ENCODE measurements around the gene NCKAP5.
"Not testable (repeated sequence)": the region's sequence is repeated elsewhere in the genome, so short reads cannot be mapped to it uniquely, and the experiment has no call there.

The NCKAP5 gene

DNA sequence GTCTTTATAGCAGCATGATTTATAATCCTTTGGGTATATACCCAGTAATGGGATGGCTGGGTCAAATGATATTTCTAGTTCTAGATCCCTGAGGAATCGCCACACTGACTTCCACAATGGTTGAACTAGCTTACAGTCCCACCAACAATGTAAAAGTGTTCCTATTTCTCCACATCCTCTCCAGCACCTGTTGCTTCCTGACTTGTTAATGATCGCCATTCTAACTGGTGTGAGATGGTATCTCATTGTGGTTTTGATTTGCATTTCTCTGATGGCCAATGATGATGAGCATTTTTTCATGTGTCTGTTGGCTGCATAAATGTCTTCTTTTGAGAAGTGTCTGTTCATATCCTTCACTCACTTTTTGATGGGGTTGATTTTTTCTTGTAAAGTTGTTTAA is 868.5 kb downstream of the NCKAP5 start:
- H3K4ac ChIP-seq (ENCODE audit: low read depth, low read length); H3K4me3 ChIP-seq (ENCODE audit: low read depth, low read length); H3K27ac ChIP-seq (ENCODE audit: low read depth, low read length); H2BK12ac ChIP-seq (ENCODE audit: low read length); H3K79me2 ChIP-seq (ENCODE audit: control insufficient read depth, insufficient read depth, low read length, poor library complexity); H4K12ac ChIP-seq (ENCODE audit: low read depth, low read length); H2BK120ac ChIP-seq (ENCODE audit: insufficient read depth, low read length, poor library complexity); H3K79me1 ChIP-seq (ENCODE audit: low read length); H3K18ac ChIP-seq (ENCODE audit: low read length); DNase-seq; H3K4me2 ChIP-seq (ENCODE audit: low read length); H2BK5ac ChIP-seq (ENCODE audit: low read depth, low read length, poor library complexity); H2AK5ac ChIP-seq (ENCODE audit: low read length); H3K14ac ChIP-seq (ENCODE audit: low read length); H3K36me3 ChIP-seq (ENCODE audit: control insufficient read depth in 1 of 2, insufficient read depth in 2 of 2, low read length in 2 of 2); H2AFZ ChIP-seq (ENCODE audit: insufficient read depth, low read length, poor library complexity); H3K9me3 ChIP-seq (ENCODE audit: insufficient read depth, low read depth, low read length); H4K91ac ChIP-seq (ENCODE audit: low read depth, low read length); H3K4me1 ChIP-seq (ENCODE audit: control insufficient read depth in 1 of 2, insufficient read depth in 2 of 2, low read length in 2 of 2); H3K23ac ChIP-seq (ENCODE audit: low read length); H4K8ac ChIP-seq (ENCODE audit: low read depth, low read length); H3K27me3 ChIP-seq (ENCODE audit: insufficient read depth, low read length); H3K9ac ChIP-seq (ENCODE audit: low read length): not testable (repeated sequence)
- WGBS (ENCODE audit: extremely low coverage, insufficient coverage, insufficient read length), result no CpG with 5 or more reads among the region's 2 CpGs

DNA sequence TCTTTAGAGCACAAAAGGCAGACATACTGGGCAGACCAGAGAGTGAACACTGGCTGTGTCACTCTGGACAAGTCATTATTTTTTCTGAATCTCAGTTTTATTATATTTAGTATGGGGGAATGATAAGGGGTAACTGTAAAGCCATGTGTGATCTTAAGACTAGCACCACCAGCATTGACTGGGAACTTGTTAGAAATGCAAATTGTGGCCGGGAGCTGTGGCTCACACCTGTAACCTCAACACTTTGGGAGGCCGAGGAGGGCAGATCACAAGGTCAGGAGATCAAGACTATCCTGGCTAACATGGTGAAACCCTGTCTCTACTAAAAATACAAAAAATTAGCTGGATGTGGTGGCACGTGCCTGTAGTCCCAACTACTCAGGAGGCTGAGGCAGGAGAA is 869.9 kb downstream of the NCKAP5 start:
- H3K9ac ChIP-seq (ENCODE audit: low read length); H2BK120ac ChIP-seq (ENCODE audit: insufficient read depth, low read length, poor library complexity); H3K14ac ChIP-seq (ENCODE audit: low read length); H4K91ac ChIP-seq (ENCODE audit: low read depth, low read length); H3K4me1 ChIP-seq (ENCODE audit: control insufficient read depth in 1 of 2, insufficient read depth in 2 of 2, low read length in 2 of 2); H3K9me3 ChIP-seq (ENCODE audit: insufficient read depth, low read depth, low read length); H3K79me2 ChIP-seq (ENCODE audit: control insufficient read depth, insufficient read depth, low read length, poor library complexity); H3K27me3 ChIP-seq (ENCODE audit: insufficient read depth, low read length); H3K23ac ChIP-seq (ENCODE audit: low read length); H3K4ac ChIP-seq (ENCODE audit: low read depth, low read length); H2BK5ac ChIP-seq (ENCODE audit: low read depth, low read length, poor library complexity); H3K79me1 ChIP-seq (ENCODE audit: low read length); H3K36me3 ChIP-seq (ENCODE audit: control insufficient read depth in 1 of 2, insufficient read depth in 2 of 2, low read length in 2 of 2); H4K12ac ChIP-seq (ENCODE audit: low read depth, low read length); H2AFZ ChIP-seq (ENCODE audit: insufficient read depth, low read length, poor library complexity); H3K18ac ChIP-seq (ENCODE audit: low read length); H4K8ac ChIP-seq (ENCODE audit: low read depth, low read length); H3K4me3 ChIP-seq (ENCODE audit: low read depth, low read length); H2BK12ac ChIP-seq (ENCODE audit: low read length); DNase-seq; H2AK5ac ChIP-seq (ENCODE audit: low read length); H3K27ac ChIP-seq (ENCODE audit: low read depth, low read length); H3K4me2 ChIP-seq (ENCODE audit: low read length): not testable (repeated sequence)
- WGBS (ENCODE audit: extremely low coverage, insufficient coverage, insufficient read length), result no CpG with 5 or more reads among the region's 3 CpGs

DNA sequence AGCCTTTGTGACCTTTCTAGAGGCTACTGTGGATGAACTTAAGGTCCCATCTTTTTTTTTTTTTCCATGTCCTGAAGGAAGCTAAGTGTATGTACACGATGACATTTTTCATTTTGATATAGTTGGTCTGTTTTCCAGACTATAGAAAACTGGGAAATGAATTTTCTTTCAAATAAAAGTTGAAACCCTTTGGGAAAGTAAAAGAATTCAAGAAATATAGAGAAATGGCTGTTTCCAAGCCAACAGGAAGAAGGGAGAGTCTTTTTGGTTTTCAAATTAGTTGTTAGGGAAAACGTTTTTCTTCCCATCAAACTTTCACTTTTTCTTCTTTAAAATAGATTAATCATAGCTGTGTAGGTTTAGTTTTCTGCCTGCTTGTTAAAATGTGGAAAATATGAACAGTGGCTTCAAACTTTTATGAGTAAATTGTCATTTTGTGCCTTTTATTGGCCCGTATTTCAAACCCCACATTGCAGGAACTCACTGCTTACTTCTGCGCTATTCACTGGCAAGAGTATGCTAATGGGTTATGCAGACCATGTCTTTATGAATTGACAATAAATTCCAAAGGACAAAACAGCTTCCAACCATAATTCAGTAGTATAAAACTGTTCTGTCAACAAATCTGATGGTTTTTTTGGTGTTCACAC is 870.6 kb downstream of the NCKAP5 start:
- no peak overlapping the region for H3K27ac ChIP-seq (ENCODE audit: low read depth, low read length)
- no peak overlapping the region for H3K14ac ChIP-seq (ENCODE audit: low read length)
- H3K4me2 ChIP-seq (ENCODE audit: low read length), result no peak overlapping the region
- WGBS (ENCODE audit: extremely low coverage, insufficient coverage, insufficient read length), result no CpG with 5 or more reads among the region's 4 CpGs
- no peaks in the 10 kb centered on the region for H3K36me3 ChIP-seq (ENCODE audit: control insufficient read depth in 1 of 2, insufficient read depth in 2 of 2, low read length in 2 of 2)
- H2BK5ac ChIP-seq (ENCODE audit: low read depth, low read length, poor library complexity), result no peak overlapping the region
- no peak overlapping the region for H2BK120ac ChIP-seq (ENCODE audit: insufficient read depth, low read length, poor library complexity)
- H3K23ac ChIP-seq (ENCODE audit: low read length), result no peak overlapping the region
- no peak overlapping the region for H2BK12ac ChIP-seq (ENCODE audit: low read length)
- no peak overlapping the region for H4K91ac ChIP-seq (ENCODE audit: low read depth, low read length)
- H3K27me3 ChIP-seq (ENCODE audit: insufficient read depth, low read length), result no peaks in the 10 kb centered on the region
- DNase-seq, result no peak
- no peak overlapping the region for H3K9ac ChIP-seq (ENCODE audit: low read length)
- H4K8ac ChIP-seq (ENCODE audit: low read depth, low read length), result no peak overlapping the region
- no peak overlapping the region for H3K4ac ChIP-seq (ENCODE audit: low read depth, low read length)
- no peak overlapping the region for H3K4me3 ChIP-seq (ENCODE audit: low read depth, low read length)
- H4K12ac ChIP-seq (ENCODE audit: low read depth, low read length), result no peak overlapping the region
- no peaks in the 10 kb centered on the region for H3K79me1 ChIP-seq (ENCODE audit: low read length)
- no peak overlapping the region for H2AK5ac ChIP-seq (ENCODE audit: low read length)
- no peak overlapping the region for H3K18ac ChIP-seq (ENCODE audit: low read length)
- no peaks in the 10 kb centered on the region for H3K79me2 ChIP-seq (ENCODE audit: control insufficient read depth, insufficient read depth, low read length, poor library complexity)
- no peaks in the 10 kb centered on the region for H3K9me3 ChIP-seq (ENCODE audit: insufficient read depth, low read depth, low read length)
- H2AFZ ChIP-seq (ENCODE audit: insufficient read depth, low read length, poor library complexity), result no peak overlapping the region
- no peaks in the 10 kb centered on the region for H3K4me1 ChIP-seq (ENCODE audit: control insufficient read depth in 1 of 2, insufficient read depth in 2 of 2, low read length in 2 of 2)

DNA sequence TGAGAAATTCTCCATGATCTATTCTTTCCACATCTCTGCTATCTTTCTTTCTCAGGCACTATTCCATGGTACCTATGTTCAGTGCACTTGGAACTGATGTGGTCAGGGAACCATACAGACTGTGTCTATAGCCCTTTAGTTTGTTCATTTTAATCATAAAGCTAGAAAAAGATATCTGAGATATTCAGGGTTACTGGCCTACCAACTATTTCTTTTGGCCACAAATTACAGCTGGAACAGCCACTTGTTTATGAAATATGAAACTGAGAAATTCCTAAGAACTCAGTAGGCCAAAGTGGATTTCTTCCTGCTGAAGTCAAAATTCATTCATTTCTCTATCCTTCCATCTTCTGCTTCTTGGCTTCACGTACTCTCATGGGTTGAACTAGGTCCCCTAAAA is 875.4 kb downstream of the NCKAP5 start:
- Histone ChIP-seq H2BK12ac (ENCODE audit: low read length) (no peak overlapping the region), H2AK5ac (ENCODE audit: low read length) (no peak overlapping the region), H4K8ac (ENCODE audit: low read depth, low read length) (no peak overlapping the region), H3K14ac (ENCODE audit: low read length) (no peak overlapping the region), H3K9ac (ENCODE audit: low read length) (no peak overlapping the region), H3K79me2 (ENCODE audit: control insufficient read depth, insufficient read depth, low read length, poor library complexity) (no peaks in the 10 kb centered on the region), H3K4me3 (ENCODE audit: low read depth, low read length) (no peak overlapping the region), H2BK120ac (ENCODE audit: insufficient read depth, low read length, poor library complexity) (no peak overlapping the region), H4K91ac (ENCODE audit: low read depth, low read length) (no peak overlapping the region), H3K23ac (ENCODE audit: low read length) (no peak overlapping the region), H3K4ac (ENCODE audit: low read depth, low read length) (no peak overlapping the region), H2BK5ac (ENCODE audit: low read depth, low read length, poor library complexity) (no peak overlapping the region), H3K36me3 (ENCODE audit: control insufficient read depth in 1 of 2, insufficient read depth in 2 of 2, low read length in 2 of 2) (no peaks in the 10 kb centered on the region), H2AFZ (ENCODE audit: insufficient read depth, low read length, poor library complexity) (no peak overlapping the region), H3K79me1 (ENCODE audit: low read length) (no peaks in the 10 kb centered on the region), H3K27me3 (ENCODE audit: insufficient read depth, low read length) (no peaks in the 10 kb centered on the region), H3K4me2 (ENCODE audit: low read length) (no peak overlapping the region), H3K18ac (ENCODE audit: low read length) (no peak overlapping the region), H3K27ac (ENCODE audit: low read depth, low read length) (no peak overlapping the region), H4K12ac (ENCODE audit: low read depth, low read length) (no peak overlapping the region), H3K9me3 (ENCODE audit: insufficient read depth, low read depth, low read length) (no peaks in the 10 kb centered on the region), H3K4me1 (ENCODE audit: control insufficient read depth in 1 of 2, insufficient read depth in 2 of 2, low read length in 2 of 2) (no peaks in the 10 kb centered on the region)
- DNase-seq, result no peak
- WGBS (ENCODE audit: extremely low coverage, insufficient coverage, insufficient read length), result no CpG with 5 or more reads among the region's 1 CpG
